ENCODE data around the gene NARF. TPM values are rescaled to one million over a fixed set of nuclear protein-coding genes. Genes with fewer than 3 reads are reported as not detected.

NARF gene
- total and polyA plus RNA-seq, 2 experiments from 2014 or later = 113 to 215 TPM

Other genes with a start within 250 kb of the NARF start
- gene CCDC57, start 245.9 kb upstream of the NARF start, total RNA-seq = 28.3 and 46.2 TPM in 2 replicates
- gene CCDC57, start 245.9 kb upstream of the NARF start, polyA plus RNA-seq = 53.5 and 56.0 TPM in 2 replicates
- gene SLC16A3, start 229.7 kb upstream of the NARF start, total RNA-seq = 313 and 327 TPM in 2 replicates
- gene SLC16A3, start 229.7 kb upstream of the NARF start, polyA plus RNA-seq = 55.6 and 63.2 TPM in 2 replicates
- gene CSNK1D, start 185.0 kb upstream of the NARF start, total RNA-seq = 40.3 and 53.1 TPM in 2 replicates
- 106 and 134 TPM in 2 replicates for gene CSNK1D, start 185.0 kb upstream of the NARF start, polyA plus RNA-seq
- 0.92 TPM in 1 of 2 replicates, not detected in the other for gene CD7, start 141.1 kb upstream of the NARF start, total RNA-seq
- 0.17 and 0.38 TPM in 2 replicates for gene CD7, start 141.1 kb upstream of the NARF start, polyA plus RNA-seq
- gene SECTM1, start 125.0 kb upstream of the NARF start, total RNA-seq = 0.56 TPM in 1 of 2 replicates, not detected in the other
- not detected in 2 replicates for gene SECTM1, start 125.0 kb upstream of the NARF start, polyA plus RNA-seq
- gene TEX19, start 99.5 kb upstream of the NARF start, total RNA-seq = 0.28 and 0.51 TPM in 2 replicates
- gene TEX19, start 99.5 kb upstream of the NARF start, polyA plus RNA-seq = not detected in 2 replicates
- 4.4 and 10.8 TPM in 2 replicates for gene UTS2R, start 87.0 kb upstream of the NARF start, total RNA-seq
- 4.1 and 5.0 TPM in 2 replicates for gene UTS2R, start 87.0 kb upstream of the NARF start, polyA plus RNA-seq
- 39.0 and 49.9 TPM in 2 replicates for gene HEXD, start 40.4 kb upstream of the NARF start, total RNA-seq
- gene HEXD, start 40.4 kb upstream of the NARF start, polyA plus RNA-seq = 49.0 and 58.0 TPM in 2 replicates
- gene OGFOD3, start 40.2 kb upstream of the NARF start, total RNA-seq = 38.6 and 45.2 TPM in 2 replicates
- gene OGFOD3, start 40.2 kb upstream of the NARF start, polyA plus RNA-seq = 26.1 and 32.5 TPM in 2 replicates
- 48.6 and 52.7 TPM in 2 replicates for gene CYBC1, start 8.0 kb upstream of the NARF start, total RNA-seq
- 65.5 and 71.3 TPM in 2 replicates for gene CYBC1, start 8.0 kb upstream of the NARF start, polyA plus RNA-seq
- gene FOXK2, start 61.0 kb downstream of the NARF start, total RNA-seq = 44.5 and 63.0 TPM in 2 replicates
- 22.0 and 26.7 TPM in 2 replicates for gene FOXK2, start 61.0 kb downstream of the NARF start, polyA plus RNA-seq
- 83.2 and 111 TPM in 2 replicates for gene WDR45B, start 189.7 kb downstream of the NARF start, total RNA-seq
- gene WDR45B, start 189.7 kb downstream of the NARF start, polyA plus RNA-seq = 99.5 and 105 TPM in 2 replicates
- 29.7 and 38.9 TPM in 2 replicates for gene RAB40B, start 240.0 kb downstream of the NARF start, total RNA-seq
- 28.9 and 42.8 TPM in 2 replicates for gene RAB40B, start 240.0 kb downstream of the NARF start, polyA plus RNA-seq

Data from cardiac muscle cell (in vitro differentiated cells and primary cell).